GM19023 (cell line): ENCODE measurements around the gene UMAD1.

Experiments
- ATAC-seq: cut with Tn5 transposase; IDR thresholded peaks from one replicate; pipeline ENCODE4 v1.9.1; 2021; ENCODE audit warnings: mild to moderate bottlenecking, moderate library complexity; ENCODE audit not compliant: unreplicated experiment

UMAD1 gene

DNA sequence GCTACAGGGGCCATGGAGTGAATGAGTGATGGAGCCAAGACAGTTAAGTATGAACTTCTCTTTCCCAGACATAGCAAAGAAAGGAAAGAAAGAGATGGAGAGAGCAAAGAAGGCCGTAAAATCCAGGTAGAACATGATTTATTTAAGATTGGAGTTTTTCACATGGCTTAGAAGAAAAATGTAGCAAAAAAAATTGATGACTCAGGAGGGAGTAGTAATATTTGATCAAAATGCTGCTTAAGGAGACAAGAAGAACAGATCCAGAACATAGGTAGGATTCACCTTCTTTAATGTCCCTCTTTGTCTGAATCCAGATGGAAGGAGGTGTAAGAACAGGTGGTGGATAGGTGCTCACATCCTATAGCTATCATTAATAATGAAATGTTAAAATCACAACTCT is 277.0 kb downstream of the UMAD1 start:
- no peak for ATAC-seq

DNA sequence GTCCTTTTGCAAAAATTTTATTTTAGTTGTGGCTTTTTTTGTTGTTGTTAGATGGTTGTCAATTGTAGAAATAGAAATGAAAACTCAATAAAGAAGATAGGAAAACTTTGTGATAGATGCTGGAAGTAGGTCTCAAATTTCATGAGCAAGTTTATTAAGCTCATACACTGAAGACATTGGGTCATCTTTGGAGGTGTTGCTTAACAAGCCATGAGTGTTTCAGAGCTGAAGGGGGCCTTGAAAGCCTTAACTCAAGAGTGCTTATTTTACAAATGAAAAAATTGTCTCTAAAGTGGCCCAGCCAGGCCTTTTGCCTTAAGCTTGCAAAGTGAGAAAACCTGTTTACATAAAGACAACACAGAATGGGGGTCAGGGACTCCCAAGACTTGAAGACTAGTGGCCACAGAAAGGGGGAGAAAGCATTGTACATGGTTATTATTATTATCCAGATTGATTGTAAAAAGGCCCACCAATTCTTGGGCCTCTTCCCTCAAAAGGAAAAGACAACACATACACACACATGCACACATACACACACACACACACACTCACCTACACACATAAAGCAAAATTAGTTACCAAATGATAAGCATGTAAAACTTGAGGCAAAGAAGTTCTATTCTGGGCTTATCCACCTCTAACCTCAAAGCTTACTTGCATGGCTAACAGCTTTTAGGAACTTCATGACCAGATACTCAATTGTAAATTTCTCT is 278.3 kb downstream of the UMAD1 start:
- ATAC-seq = no peak

DNA sequence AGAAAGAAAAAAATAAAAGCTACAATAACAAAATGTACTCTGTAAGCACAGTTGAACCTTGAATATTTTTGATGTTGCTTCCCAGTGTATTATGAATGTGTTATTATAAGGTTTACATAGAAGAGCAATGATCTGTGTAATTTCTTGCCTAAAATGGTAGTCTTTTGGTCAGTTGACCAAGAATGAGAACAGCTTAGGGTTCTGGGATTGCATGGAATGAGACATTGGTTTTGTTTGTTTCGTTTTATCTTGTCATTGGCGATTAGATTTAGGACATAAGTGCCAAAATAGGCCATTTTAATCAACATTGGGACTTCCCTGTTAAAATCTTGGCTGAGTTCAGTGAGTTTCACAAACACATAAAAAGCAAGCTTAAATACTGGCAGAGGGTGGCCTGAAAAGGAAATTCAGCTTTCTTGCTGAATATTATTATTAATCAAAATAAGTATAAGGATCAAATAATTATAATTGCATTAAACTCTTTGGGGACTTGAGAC is 278.9 kb downstream of the UMAD1 start:
- no peak for ATAC-seq

DNA sequence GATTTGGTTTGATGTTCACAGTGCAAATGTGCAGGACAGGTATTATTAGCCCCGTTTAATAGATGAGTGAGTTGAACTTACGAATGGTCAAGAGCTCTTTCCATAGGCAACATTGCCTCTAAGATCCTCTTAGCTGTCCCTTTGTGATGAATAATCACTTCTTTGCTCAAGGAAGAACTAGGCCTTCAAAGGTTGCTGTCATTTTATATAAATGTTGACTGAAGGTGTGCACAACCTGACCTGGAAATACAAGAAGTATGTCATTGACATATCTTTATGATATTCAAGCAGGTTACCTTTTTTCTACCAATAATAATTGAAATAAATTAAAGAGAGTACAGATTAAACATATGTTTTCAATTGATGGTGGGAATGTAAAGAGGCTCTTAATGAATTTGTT is 279.5 kb downstream of the UMAD1 start:
- ATAC-seq = no peak

DNA sequence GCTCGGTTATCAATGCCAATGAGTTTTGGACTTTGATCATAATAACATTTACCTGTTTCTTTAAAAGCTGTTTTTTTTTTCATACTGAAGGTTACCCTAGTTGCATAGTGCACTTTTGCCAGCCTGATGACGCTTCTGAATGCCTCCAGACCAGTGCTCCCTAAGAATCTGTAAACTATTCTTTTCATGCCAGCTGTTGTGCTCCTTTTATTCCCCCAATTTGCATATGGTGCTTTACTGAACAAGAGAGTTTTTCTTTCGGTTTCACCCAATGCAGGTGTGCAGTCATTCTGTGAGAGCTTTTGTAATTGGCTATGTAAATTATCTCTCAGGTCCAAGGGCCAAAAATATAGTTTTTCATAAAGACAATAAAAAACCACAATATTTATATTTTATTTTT is 279.9 kb downstream of the UMAD1 start:
- ATAC-seq = peak; percentile 83

DNA sequence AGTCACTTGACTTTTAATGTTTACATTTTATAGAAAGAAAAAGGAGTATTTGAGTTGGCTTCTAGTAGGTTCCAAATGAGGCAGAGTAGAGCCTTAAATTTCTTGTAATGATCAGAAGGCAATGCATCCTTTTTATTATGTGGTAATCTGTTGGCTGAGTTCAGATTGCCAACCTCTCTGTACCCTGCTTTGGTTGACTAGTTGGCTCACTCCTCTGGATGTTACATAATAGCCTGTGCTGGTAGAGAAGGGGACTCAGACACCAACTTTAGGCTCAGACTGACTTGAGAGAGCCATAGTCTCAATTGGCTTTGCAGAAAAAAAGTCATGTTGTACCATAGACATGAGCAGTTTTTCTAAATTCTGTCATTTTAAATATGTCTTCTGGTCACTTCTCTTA is 281.3 kb downstream of the UMAD1 start:
- no peak for ATAC-seq

DNA sequence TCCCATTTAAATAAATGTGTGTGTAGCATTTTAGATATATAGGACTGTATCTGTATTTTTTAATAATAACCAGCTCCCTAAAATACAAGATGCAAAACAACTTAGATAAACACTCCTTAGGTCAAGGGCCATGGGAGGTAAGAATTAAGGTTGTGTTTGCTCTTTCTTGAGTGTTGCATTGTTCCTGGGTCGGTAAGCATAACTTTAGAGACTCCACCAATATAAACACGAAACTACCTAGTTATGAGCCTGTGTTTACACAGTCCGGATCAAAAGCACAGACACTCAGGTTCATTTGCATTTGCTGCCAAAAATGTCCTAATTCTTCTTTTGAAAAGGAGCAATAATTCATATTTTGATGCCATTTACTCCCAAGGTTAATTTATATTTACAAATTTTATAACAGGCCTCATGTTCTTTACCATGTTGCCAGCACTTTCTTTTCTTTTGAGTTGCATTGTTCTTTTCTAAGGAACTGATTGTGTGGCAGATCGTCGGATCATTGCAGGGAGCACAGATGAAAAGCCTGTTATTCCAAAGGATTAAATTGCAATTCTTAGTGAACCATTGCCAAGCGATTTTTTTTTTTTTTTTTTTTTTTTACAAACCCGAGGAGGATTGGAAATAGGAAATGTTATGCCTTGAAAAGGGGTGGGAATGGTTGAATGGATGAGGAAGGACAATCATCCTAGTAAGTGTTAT is 282.3 kb downstream of the UMAD1 start:
- no peak for ATAC-seq

DNA sequence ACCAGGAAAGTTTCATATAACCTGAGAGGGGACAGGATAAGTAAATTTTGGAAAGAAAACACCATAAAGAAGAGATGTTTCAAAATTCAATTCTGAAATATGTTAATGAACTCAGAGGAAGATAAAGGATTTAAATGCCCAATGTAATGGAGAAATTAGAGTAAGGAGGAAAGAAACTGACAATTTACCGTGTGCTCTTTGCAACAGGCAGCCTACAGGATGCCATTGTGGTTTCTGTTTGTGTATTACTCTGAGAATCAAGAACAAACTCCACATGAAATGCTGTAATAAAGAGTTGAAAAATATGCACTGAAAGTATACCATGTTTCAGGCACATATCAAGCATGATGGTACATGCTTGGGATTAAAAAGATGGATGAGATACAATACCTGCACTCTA is 283.3 kb downstream of the UMAD1 start:
- no peak for ATAC-seq

DNA sequence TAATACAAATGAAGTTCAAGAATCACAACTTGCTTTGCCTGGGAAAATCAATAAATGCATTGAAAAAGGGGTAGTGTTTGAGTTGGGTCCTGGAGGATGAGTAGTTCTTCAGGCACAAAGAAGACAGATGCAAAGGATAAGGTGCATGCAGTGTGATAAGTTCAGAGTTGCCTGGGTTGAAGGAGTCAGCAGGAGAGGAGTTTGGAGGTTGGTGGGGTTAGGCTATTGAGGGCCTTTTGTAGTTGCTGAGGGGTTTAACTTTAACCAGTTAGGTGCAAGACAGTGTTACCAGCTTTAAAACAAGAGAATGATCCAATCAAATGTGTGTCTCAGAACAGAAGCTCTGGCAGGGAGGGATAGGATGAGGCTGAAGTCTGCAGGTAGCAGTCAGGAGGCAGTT is 283.8 kb downstream of the UMAD1 start:
- ATAC-seq = no peak
